ENCODE measurements around the gene DNM1.

Gene DNM1

DNA sequence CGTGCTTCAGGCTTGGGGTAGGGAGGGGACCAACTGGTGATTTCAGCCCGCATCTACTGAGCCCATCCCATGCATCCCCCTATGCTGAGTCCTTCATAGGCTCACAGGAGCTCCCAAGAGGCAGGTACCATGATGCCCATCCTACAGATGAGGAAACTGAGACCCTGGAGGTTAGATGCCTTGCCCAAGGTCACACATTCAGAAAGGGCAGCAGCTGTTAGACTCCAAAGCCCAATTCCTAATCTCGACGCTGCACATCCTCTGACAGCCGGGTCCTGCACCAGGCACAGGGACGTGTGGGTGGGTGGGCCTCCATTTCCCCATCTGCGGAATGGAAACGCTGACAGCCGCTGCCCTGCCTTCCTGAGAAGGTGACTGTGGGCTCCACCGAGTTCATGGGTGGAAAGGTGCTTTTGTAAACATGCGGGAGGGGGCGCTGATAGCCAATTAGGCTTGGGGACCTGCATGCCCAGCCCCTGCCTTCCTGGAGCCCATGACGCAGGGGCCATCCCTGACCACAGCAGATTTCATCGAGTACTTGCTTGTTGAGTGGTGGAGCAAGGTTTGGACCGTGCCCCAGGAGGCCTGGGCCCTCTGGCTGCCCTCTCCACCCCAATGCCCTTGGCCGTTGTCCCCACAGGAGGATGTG is 2.2 kb downstream of the DNM1 start:
- no peak for DNase-seq (ENCODE audit: low spot score)

DNA sequence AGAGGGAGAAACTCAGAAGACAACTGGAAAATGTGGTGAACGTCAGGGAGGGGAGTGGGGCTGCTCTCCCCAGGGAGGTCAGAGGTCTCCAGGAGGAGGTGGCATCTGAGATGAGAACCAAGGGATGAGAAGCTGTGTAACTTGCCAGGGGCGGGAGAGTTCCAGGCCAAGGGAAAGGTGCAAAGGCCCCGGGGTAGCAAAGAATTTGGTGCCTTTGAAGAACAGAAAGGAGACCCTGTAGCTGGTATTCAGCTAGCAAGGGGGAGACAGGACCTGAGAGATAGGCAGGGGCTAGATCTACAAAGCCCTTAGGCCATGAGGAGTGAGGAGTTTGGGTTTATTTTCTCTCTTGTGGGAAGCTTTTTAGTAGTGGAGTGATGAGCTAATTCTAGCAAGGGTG is 3.3 kb downstream of the DNM1 start:
- no peak for DNase-seq (ENCODE audit: low spot score)

DNA sequence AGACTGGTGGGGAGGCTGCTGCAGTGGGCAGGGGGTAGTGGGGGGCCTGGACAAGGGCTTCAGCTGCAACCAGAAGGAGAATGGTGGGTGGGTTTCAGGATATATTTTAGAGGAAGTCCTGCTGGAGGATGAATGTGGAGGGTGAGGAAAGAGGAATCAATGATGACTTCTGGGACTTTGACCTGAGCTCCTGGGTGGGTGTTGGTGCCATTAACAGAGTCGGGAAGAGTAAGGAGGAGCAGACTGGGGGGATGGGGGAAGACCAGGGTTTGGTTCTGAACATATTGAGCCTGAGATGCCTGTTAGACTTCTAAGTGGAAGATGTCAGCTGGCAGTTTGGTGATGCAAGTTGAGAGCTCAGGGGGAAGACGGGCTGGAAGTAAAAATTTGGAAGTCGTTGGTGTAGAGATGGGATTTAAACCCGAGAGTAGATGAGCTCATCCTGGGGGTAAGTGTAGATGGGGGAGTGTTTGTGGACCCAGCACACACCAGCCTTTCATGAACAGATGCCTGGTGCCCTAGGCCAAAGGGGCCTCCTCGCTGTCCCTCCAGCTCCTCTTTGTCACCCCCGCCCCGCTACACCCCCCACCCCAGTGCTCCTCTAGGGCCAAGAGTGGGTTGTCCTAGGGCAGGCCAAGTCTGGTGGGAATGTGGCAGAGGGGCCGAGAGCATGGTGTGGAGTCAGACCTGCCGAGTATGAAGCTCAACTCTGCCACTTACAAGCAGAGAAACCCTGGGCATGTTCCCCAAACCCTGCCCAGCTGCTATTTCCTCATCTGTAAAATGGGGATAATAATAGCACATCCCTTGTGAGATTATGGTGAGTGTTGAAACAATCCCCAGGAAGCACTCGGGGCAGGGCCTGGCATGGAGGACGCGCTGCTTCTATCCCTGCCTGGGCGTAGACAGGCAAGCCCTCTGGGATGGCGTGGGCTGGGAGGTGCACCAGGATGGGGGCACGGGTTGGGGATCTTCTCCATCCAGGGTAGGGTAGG is 4.0 kb downstream of the DNM1 start:
- no peak for DNase-seq (ENCODE audit: low spot score)

DNA sequence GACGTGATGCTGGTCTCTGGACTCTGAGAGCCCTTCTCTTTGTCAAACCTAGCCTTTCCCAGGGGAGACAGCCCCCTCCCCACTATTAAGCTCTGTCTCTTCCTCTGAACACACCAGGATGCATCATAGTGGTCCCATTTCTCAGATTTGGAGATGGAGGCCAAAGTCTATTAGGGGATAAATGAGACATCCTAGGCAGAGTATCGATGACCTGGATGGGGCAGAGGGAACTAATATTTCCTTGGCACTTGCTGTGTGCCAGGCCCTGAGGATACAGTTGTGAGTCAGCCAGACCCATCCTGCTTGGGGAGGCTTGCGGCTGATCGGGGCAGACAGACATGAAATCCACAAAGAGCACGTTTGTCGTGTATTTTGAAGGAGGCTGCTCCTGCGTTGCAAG is 5.2 kb downstream of the DNM1 start:
- DNase-seq (ENCODE audit: low spot score), result no peak

DNA sequence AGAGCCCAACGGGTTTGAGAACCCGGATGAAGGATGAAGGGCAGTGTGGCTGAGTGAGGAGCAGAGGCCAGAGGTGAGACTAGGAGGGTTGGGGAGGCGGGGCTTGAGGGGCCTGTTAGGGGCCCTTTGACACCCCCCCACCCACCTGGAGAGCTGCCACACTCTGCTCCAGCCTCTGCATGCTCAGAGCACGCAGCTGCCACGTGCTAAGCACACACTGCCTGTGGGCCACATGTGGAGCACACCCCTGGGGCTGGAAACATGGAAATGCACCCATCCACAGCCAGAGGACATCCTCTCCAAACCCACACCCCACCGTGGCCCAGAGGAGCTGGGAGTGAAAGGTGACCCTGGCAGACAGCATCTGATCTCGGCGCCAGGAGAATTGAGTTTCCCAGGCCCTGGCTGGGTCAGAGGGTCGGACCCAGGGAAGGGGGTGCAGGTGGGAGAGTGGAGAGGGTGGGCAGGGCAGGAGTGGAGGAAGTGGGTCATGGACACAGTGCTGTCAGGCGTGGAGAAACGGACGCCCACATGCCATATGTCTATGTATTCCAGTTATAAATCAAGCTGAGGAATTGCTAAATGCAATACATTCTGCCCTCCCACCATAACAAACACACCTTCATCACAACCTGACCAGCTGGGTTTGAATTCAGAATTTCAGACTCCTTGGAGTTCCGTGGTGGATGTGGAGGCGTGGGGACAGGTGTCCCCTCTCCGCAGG is 5.9 kb downstream of the DNM1 start:
- no peak for DNase-seq (ENCODE audit: low spot score)

DNA sequence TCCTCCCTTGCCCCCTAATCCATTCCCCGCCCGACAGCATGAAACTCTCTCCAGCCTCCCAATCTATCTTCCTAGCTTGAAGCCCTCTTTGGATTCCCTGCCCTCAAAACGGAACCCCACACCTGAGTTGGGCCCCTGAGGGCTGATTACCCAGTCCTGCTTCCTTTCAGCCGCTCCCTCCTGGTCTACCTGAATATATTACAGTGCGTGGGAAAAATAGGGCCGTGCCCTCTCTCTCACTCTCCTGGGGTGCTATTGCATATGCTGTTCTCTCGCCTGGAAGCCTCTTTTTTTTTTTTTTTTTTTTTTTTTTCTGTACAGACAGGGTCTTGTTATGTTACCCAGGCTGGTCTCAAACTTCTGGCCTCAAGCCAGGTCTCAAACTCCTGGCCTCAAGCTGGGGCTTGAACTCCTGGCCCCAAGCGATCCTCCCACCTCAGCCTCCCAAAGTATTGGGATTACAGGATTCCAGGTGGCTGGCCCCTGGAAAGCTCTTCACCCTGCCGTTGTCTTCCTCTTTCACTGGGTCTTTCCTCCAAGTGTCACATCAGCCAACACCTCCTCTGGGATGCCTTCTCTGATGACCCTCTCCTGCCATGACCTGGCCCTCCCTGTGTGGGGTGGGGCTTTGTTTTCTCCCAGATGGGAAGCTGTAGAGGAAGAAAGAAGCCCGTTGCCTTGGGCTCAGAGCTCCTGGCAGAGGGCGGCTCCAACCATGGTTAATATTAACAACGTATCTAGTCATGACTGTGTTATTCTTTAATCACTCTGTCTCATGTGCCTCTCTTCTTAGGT is 8.2 kb downstream of the DNM1 start:
- no peak for DNase-seq (ENCODE audit: low spot score)

DNA sequence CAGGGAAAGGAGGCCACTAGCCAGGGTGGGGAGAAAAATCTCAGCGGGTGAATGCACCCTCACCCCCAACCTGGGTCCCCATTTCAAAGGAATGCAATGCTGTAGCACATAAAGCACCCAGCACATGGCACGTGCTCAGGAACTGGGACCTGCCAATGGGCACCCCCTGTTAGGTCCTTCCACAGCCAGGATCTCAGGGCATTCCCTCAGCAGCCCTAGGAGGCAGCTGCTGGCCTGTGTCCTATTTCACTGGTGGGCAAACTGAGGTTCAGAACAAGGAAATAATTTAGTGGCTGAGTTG is 8.8 kb downstream of the DNM1 start:
- DNase-seq (ENCODE audit: low spot score), result no peak

DNA sequence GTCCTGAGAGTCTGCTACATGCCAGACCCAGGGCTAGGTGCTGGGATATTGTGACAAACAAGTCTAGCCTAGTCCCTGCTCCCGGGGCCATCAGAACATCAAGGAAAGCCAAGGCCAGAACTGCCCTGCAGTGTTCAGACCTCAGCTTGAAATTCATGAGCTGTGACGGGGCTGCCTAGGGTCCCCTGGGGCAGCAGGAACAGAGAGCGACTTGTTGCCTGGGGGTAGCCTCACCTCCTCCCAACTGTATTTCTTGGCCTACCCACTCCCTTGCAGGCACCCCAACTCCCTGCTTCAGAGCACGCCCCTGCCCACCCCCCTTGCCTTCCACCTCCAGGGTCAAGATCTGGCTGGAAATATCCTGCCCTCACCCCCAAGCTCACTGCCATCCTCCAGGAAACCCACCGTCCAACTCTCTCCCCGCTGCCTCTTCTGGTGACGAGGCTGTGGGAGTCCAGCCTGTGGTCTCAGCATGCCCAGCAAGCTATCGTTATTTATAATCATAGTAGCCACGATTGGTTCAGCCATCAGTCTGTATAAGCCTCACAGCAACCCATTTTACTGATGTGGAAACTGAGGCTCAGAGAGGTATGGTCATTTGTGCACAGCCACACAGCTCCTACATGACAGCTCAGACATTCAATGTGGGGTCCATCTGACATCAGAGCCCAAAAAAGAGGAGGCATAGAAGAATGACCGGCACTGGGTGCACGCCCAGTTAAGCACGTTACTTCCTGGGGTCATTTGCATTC is 10.7 kb downstream of the DNM1 start:
- DNase-seq (ENCODE audit: low spot score), result no peak

DNA sequence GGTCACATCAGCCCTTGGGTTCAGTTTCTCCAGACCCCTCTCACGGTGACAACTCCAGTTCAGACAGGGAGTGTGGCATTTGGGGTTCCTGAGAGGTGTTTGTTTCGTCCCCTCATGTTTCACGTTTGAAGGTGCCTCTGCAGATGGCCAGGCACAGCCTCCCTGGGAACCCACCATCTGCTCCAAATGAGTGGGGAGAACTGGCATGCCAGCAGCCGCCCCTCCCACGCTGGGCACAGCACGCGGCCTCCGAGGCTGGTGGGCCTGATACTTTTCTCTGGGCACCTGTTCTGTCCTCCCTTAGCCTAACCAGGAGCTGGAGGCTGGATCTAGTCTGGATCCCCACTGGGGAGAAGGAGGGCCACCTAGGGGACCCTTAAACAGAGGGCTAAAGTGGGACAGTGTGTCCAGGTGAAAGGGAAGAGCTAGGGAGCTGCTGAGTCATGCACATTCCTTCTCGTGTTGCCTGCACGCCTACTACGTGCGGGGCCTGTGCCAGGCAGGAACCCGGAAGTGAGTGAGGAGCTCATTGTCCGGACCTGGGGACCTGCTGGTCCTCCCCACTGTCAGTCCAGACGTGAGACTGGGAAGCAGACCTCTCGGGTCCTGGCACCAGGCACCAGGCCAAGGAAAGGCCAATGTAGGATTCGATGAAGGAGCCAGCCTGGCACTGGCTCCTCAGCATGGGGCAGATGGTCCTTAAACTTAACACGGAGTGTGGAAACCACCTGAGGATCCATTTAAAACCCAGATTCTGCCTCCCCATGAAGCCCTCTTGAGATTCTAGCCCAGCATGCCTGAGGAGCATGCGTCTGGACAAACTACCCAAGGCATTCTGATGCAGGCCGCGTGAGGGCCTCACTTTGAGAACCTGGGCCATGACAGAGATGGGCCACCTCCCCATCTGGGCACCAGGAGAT is 11.7 kb downstream of the DNM1 start:
- DNase-seq (ENCODE audit: low spot score), result no peak

DNA sequence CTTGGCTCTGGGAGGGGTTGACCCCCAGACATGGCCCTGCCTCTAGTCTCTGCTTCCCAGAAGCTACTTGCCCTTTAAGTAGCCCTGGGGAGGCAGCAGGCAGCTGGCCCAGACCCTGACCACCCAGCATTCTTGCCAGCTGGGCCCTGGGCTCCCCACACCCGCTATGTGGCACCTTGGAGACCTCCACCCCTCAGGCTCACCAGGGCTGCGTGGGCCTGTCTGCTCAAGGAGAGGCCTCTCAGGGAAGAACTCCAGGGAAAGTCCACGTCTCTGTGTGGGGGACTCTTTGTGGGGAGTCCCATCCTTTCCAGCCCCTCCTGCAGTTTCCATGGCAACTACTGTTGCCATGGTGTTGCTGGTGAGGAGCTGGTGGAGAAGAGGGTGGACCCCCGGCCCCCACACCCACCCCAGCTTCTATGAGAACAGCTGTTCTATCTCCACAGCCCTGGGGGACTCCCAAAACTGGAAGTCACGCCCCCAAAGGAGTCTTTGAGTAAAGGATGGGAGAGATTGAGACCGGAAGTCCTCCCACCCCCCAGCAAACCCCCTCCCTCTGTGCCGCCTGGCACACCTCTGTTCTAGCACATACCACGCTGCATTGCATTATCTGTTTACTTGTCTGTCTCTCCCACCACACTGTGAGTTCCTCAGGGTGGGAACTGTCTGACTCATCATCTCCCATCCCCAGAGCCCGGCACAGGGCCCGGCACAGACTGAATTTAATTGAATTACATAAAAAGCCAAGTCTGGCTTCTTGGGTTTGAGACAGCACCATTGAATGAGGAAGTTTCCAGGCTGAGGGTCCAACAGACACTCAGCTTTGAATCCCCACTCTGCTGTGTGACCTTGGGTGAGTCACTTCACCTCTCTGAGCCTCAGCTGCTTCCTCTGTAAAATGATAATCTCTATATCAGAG is 12.6 kb downstream of the DNM1 start:
- no peak for DNase-seq (ENCODE audit: low spot score)

DNA sequence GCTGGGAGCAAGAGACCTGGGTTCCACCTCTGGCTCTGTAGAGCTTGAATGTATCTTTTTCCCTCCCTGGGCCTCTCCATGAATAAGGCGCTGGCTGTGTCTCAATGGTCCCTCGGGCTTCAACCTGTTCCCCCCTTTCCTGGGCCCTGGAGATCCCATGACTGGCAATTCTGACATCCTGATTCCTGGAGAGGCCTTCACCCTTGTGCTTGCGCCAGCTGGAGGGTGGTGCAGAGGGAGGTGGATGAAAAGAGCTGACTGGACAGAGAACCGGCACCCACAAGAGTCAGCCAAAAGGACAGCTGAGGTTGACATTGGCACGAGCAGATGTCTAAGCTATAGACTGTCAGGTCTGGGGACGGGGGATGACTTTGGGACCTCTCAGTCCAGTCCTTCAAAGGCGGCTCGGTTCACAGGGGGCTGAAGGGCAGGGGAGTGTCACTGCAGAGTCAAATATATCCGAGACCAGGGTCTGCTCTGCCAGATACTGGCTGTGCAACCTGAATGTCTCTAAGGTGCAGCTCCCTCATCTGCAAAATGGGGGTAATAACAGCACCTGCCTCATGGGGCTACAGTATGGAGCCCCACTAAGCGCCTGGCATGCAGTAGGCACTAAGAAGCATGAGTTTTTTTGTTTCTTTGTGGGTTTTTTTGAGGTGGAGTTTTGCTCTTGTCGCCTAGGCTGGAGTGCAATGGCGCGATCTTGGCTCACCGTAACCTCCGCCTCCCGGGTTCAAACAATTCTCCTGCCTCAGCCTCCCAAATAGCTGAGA is 13.8 kb downstream of the DNM1 start:
- no peak for DNase-seq (ENCODE audit: low spot score)

DNA sequence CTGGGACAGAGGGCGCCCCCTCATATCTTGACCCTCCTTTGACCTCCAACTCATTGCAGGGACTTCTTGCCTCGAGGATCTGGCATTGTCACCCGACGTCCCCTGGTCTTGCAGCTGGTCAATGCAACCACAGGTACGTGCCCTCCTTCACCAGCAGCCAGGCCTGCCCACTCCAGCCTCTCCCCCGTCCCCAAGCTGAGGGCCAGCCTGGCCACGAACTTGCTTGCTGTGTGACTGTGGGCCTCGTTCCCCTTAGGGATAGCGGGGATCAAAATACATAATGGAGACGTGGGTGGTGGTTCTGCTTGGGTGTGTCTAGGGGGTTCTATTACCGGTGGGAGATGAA is 15.0 kb downstream of the DNM1 start:
- DNase-seq (ENCODE audit: low spot score), result no peak

DNA sequence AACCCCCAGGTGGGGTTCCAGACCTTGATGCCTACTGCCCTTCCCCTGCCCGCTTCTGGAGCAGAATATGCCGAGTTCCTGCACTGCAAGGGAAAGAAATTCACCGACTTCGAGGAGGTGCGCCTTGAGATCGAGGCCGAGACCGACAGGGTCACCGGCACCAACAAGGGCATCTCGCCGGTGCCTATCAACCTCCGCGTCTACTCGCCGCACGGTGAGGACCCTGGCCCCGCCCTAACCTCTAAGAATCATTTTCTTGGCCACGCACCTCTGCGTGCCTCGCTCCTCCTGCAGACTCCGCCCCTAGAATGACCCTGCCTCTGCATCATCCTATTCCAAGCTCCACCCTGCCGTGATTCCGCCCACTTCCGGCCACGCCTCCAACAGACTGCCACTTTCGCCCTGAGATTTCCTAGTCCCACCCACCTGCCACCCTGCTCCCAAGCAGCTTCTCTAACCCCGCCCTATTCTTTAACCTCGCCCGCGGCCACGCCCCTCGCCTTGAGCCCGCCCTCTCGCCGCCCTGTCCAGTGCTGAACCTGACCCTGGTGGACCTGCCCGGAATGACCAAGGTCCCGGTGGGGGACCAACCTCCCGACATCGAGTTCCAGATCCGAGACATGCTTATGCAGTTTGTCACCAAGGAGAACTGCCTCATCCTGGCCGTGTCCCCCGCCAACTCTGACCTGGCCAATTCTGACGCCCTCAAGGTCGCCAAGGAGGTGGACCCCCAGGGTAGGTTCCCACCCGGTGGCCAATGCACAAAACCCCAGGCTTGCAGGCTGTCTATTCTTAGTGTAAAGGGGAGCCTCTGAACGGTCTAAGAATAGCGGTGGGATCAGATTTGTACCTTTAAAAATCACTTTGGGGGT is 15.6 kb downstream of the DNM1 start:
- peak; percentile 98 for DNase-seq (ENCODE audit: low spot score)

DNA sequence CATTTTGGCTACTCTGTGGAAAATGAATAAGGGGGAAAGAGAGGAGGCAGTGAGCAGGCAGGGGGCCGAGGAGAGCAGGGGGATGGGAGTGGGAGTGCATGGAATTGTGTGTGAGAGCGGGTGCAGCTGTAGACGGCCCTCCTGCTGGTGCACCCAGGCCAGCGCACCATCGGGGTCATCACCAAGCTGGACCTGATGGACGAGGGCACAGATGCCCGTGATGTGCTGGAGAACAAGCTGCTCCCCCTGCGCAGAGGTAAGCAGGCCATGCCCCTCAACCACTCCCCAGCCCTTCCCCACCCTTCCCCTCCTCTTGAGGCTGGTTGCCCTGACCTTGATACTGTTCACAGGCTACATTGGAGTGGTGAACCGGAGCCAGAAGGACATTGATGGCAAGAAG is 16.7 kb downstream of the DNM1 start:
- no peak for DNase-seq (ENCODE audit: low spot score)

DNA sequence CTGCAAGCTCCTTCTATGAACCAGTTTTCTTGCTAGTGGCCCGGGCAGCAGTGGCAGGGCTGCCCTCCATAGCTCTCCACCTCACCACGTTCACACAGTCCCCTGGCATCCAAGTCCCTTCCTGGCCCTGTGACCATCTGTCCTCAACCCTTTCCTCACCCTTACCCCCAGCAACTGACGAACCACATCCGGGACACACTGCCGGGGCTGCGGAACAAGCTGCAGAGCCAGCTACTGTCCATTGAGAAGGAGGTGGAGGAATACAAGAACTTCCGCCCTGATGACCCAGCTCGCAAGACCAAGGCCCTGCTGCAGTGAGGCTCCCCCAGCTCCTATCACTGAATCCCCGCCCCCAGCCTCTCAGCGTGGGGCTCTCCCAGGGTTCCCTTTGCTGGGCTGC is 18.8 kb downstream of the DNM1 start:
- no peak for DNase-seq (ENCODE audit: low spot score)

DNA sequence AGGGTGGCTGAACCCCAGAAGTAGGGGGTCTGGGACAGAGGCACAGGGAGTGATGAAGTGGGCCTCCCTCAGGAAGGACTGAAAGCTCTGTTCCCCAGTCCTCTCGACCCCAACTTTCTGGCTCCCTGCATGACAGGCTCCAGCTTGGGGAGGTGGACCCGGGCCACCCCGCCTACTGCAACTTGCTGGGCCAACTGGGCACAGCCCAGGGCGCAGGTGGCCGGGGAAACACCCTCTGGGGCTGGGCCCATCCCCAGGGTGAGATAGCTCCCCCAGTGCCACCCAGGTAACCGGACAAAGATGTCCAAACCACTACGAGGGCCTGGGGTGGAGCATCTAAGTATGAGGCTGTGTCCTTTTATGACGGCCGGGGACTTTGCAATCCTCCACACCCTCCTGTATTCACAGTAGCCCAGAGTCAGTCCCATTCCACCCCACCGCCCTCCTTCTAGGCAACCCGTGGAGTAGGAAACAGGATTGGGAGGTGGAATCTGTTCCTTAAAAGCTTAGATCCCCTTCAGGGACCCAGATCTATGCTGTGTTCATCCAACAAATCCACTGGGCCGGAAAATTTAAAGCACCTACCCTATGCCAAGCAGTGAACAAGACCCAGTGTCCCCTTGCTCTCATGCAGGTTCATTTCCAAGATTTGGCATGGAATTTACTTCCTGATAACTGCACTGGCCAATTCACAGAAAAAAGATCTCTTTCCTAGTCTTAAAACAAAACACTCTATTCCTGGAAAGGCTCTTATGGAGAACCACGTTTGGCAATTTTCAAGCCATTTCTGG is 19.9 kb downstream of the DNM1 start:
- DNase-seq (ENCODE audit: low spot score), result no peak

DNA sequence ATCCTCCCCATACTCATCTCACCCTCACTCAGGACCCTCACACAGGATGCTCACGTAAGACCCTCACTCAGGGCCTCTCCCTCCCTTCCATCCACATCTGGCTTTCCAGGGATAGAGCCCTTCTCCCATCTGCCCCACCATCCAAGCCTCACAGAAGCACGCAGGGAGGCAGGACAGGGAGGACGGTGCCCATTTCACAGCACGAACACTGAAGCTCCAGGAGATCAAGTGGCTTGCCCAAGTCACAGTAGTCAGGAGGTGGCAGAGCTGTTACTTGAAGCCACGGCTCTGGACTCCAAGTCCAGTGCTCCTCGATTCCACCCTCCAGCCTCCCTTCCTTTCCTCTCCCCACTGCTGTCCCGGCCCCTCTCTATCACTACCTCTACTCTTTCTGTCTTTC is 21.7 kb downstream of the DNM1 start:
- no peak for DNase-seq (ENCODE audit: low spot score)

All from germinal center (tissue), 1 donor.